ENCODE data around the gene BLNK. TPM values are rescaled to one million over a fixed set of nuclear protein-coding genes. Genes with fewer than 3 reads are reported as not detected.

BLNK gene
- total and polyA plus RNA-seq, 2 experiments from 2014 or later = 0.11 TPM; not detected in 1

DNA sequence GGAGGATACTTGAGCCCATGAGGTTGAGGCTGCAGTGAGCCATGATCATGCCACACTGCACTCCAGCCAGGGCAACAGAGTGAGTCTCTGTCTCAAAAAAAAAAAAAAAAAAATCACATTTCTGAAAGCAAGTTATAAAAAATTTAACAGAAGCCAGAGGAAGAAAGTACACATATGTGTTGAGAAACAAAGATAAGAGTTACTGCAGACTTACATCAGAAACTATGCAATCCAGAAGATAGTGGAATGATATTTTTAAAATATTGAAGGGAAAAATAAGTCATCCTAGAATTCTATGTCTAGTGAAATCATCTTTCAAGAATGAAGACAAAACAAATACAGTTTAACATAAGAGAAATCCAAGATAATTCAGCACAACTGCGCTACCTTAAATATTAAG is 94.4 kb downstream of the BLNK start (continued):
- TF ChIP-seq, protein P1, sequence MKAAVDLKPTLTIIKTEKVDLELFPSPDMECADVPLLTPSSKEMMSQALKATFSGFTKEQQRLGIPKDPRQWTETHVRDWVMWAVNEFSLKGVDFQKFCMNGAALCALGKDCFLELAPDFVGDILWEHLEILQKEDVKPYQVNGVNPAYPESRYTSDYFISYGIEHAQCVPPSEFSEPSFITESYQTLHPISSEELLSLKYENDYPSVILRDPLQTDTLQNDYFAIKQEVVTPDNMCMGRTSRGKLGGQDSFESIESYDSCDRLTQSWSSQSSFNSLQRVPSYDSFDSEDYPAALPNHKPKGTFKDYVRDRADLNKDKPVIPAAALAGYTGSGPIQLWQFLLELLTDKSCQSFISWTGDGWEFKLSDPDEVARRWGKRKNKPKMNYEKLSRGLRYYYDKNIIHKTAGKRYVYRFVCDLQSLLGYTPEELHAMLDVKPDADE (IDR thresholded peaks at IDR 0.05) = no peak
- TF ChIP-seq, protein P2, sequence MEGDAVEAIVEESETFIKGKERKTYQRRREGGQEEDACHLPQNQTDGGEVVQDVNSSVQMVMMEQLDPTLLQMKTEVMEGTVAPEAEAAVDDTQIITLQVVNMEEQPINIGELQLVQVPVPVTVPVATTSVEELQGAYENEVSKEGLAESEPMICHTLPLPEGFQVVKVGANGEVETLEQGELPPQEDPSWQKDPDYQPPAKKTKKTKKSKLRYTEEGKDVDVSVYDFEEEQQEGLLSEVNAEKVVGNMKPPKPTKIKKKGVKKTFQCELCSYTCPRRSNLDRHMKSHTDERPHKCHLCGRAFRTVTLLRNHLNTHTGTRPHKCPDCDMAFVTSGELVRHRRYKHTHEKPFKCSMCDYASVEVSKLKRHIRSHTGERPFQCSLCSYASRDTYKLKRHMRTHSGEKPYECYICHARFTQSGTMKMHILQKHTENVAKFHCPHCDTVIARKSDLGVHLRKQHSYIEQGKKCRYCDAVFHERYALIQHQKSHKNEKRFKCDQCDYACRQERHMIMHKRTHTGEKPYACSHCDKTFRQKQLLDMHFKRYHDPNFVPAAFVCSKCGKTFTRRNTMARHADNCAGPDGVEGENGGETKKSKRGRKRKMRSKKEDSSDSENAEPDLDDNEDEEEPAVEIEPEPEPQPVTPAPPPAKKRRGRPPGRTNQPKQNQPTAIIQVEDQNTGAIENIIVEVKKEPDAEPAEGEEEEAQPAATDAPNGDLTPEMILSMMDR (conservative IDR thresholded peaks at IDR 0.05; ENCODE audit: low read depth in 2 of 2) = no peak
- TF ChIP-seq ZNF114 (CRISPR knock-in tag; IDR thresholded peaks at IDR 0.05) (no peak), CREB1 (CRISPR knock-in tag; IDR thresholded peaks at IDR 0.05; ENCODE audit: low read depth) (no peak)

DNA sequence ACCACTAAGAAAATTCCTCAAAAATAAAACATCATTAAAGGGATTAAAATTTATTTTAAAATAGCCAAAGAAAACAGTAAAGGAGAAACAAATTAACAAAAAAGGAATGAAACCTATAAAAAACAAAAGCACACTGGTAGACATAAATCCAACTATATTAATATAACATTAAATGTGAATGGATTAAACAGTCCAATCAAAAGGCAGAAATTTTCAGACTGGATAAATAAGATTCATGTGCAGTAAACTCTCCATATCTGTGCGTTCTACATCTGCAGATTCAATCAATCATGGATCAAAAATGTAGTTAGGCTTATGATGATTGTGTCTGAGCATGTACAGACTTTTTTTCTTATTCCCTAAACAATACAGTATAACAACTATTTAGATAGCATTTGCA is 98.7 kb downstream of the BLNK start:
- no peak overlapping the region for H2AFZ ChIP-seq
- no peak overlapping the region for H3K4me3 ChIP-seq
- no peak for DNase-seq (ENCODE audit: low spot score)
- H3K4me1 ChIP-seq (ENCODE audit: insufficient read depth) = no peaks in the 10 kb centered on the region
- no peaks in the 10 kb centered on the region for H3K27me3 ChIP-seq (ENCODE audit: insufficient read depth)
- no peak overlapping the region for H3K27ac ChIP-seq (ENCODE audit: low read depth)
- H3F3A ChIP-seq (replicated peaks; ENCODE audit: low read depth) = no peaks in the 10 kb centered on the region
- H3K27ac Mint-ChIP-seq = no peak overlapping the region
- H3K9me2 ChIP-seq (ENCODE audit: insufficient read depth) = peaks cover 3% of the 10 kb centered on the region; the same call in 1 of the 2 replicates
- H3K9me3 Mint-ChIP-seq = peaks cover 39% of the 10 kb centered on the region
- peaks cover 3% of the 10 kb centered on the region; the same call in 1 of the 2 replicates for H3K36me3 ChIP-seq (ENCODE audit: insufficient read depth)
- ATAC-seq = no peak
- H3K4me3 Mint-ChIP-seq = no peak overlapping the region
- peaks cover 2% of the 10 kb centered on the region for H3K27me3 Mint-ChIP-seq (ENCODE audit: insufficient read depth, low read depth, poor library complexity)
- TF ChIP-seq, protein P3, sequence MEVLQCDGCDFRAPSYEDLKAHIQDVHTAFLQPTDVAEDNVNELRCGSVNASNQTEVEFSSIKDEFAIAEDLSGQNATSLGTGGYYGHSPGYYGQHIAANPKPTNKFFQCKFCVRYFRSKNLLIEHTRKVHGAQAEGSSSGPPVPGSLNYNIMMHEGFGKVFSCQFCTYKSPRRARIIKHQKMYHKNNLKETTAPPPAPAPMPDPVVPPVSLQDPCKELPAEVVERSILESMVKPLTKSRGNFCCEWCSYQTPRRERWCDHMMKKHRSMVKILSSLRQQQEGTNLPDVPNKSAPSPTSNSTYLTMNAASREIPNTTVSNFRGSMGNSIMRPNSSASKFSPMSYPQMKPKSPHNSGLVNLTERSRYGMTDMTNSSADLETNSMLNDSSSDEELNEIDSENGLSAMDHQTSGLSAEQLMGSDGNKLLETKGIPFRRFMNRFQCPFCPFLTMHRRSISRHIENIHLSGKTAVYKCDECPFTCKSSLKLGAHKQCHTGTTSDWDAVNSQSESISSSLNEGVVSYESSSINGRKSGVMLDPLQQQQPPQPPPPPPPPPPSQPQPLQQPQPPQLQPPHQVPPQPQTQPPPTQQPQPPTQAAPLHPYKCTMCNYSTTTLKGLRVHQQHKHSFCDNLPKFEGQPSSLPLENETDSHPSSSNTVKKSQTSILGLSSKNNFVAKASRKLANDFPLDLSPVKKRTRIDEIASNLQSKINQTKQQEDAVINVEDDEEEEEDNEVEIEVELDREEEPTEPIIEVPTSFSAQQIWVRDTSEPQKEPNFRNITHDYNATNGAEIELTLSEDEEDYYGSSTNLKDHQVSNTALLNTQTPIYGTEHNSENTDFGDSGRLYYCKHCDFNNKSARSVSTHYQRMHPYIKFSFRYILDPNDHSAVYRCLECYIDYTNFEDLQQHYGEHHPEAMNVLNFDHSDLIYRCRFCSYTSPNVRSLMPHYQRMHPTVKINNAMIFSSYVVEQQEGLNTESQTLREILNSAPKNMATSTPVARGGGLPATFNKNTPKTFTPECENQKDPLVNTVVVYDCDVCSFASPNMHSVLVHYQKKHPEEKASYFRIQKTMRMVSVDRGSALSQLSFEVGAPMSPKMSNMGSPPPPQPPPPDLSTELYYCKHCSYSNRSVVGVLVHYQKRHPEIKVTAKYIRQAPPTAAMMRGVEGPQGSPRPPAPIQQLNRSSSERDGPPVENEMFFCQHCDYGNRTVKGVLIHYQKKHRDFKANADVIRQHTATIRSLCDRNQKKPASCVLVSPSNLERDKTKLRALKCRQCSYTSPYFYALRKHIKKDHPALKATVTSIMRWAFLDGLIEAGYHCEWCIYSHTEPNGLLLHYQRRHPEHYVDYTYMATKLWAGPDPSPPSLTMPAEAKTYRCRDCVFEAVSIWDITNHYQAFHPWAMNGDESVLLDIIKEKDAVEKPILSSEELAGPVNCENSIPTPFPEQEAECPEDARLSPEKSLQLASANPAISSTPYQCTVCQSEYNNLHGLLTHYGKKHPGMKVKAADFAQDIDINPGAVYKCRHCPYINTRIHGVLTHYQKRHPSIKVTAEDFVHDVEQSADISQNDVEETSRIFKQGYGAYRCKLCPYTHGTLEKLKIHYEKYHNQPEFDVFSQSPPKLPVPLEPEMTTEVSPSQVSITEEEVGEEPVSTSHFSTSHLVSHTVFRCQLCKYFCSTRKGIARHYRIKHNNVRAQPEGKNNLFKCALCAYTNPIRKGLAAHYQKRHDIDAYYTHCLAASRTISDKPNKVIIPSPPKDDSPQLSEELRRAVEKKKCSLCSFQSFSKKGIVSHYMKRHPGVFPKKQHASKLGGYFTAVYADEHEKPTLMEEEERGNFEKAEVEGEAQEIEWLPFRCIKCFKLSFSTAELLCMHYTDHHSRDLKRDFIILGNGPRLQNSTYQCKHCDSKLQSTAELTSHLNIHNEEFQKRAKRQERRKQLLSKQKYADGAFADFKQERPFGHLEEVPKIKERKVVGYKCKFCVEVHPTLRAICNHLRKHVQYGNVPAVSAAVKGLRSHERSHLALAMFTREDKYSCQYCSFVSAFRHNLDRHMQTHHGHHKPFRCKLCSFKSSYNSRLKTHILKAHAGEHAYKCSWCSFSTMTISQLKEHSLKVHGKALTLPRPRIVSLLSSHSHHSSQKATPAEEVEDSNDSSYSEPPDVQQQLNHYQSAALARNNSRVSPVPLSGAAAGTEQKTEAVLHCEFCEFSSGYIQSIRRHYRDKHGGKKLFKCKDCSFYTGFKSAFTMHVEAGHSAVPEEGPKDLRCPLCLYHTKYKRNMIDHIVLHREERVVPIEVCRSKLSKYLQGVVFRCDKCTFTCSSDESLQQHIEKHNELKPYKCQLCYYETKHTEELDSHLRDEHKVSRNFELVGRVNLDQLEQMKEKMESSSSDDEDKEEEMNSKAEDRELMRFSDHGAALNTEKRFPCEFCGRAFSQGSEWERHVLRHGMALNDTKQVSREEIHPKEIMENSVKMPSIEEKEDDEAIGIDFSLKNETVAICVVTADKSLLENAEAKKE (CRISPR knock-in tag; IDR thresholded peaks at IDR 0.05) = no peak
- TF ChIP-seq CREB1 (CRISPR knock-in tag; IDR thresholded peaks at IDR 0.05; ENCODE audit: low read depth) = no peak
- no peak overlapping the region for H3K4me2 ChIP-seq
- no peaks in the 10 kb centered on the region for H3K79me2 ChIP-seq (replicated peaks; ENCODE audit: insufficient read depth)
- no peaks in the 10 kb centered on the region for H4K20me1 ChIP-seq (replicated peaks; ENCODE audit: insufficient read depth)
- H3K4me1 Mint-ChIP-seq = no peaks in the 10 kb centered on the region
- H3K36me3 Mint-ChIP-seq (ENCODE audit: low read depth) = peaks cover 27% of the 10 kb centered on the region
